Measurements from ENCODE around the gene SUDS3. TPM values are rescaled to one million over a fixed set of nuclear protein-coding genes. Genes with fewer than 3 reads are reported as not detected.

SUDS3 gene
- polyA plus RNA-seq, 2 donors = 13.0 to 13.8 TPM

DNA sequence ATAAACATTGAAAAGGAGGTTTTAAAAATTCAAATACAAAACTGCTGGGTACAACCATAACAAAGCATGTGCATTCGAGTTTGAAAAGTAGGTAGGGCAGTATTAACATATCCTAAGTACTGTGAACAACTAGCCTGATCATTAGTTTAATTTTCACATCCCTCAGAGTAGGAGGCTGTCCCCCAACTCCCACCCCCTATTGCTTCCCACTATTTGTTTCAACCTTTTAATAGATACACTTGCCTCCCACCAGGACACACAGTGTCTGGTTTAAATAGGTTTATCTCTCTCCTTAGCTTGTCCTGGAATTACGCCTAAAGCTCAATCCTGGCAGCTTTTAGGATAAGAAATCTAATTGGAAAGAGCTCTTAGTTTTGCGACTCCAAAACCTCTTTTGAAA is 5.8 kb upstream of the SUDS3 start:
- H3K27ac ChIP-seq (ENCODE audit: low read depth in 2 of 2, low read length in 1 of 2) = no peak overlapping the region
- no peaks in the 10 kb centered on the region for H3K9me3 ChIP-seq (ENCODE audit: control insufficient read depth in 2 of 2, insufficient read depth in 1 of 2, low read depth in 1 of 2, low read length in 1 of 2)
- no peaks in the 10 kb centered on the region for H3K27me3 ChIP-seq (ENCODE audit: control insufficient read depth in 1 of 2, insufficient read depth in 2 of 2, low read length in 2 of 2)
- no peaks in the 10 kb centered on the region for H3K4me1 ChIP-seq (ENCODE audit: control insufficient read depth in 2 of 2, insufficient read depth in 2 of 2, low read length in 1 of 2)
- H3K4me3 ChIP-seq (ENCODE audit: low read depth in 1 of 2, low read length in 2 of 2) = peak overlapping the region in 1 of 2 donors; percentile 81
- no peaks in the 10 kb centered on the region for H3K36me3 ChIP-seq (ENCODE audit: control insufficient read depth in 2 of 2, insufficient read depth in 2 of 2, low read length in 1 of 2)
- 33 to 34% methylated on average over 3 of the region's 3 CpGs for WGBS, 2 donors

GRCh38 chr12:118371321-118372282 is 4.8 kb upstream of the SUDS3 start:
- Histone ChIP-seq H3K27me3 (ENCODE audit: control insufficient read depth in 1 of 2, insufficient read depth in 2 of 2, low read length in 2 of 2) (no peaks in the 10 kb centered on the region), H3K4me3 (ENCODE audit: low read depth in 1 of 2, low read length in 2 of 2) (peak overlapping the region; percentile 81 to 92), H3K4me1 (ENCODE audit: control insufficient read depth in 2 of 2, insufficient read depth in 2 of 2, low read length in 1 of 2) (no peaks in the 10 kb centered on the region), H3K27ac (ENCODE audit: low read depth in 2 of 2, low read length in 1 of 2) (no peak overlapping the region), H3K9me3 (ENCODE audit: control insufficient read depth in 2 of 2, insufficient read depth in 1 of 2, low read depth in 1 of 2, low read length in 1 of 2) (no peaks in the 10 kb centered on the region), H3K36me3 (ENCODE audit: control insufficient read depth in 2 of 2, insufficient read depth in 2 of 2, low read length in 1 of 2) (no peaks in the 10 kb centered on the region)
- WGBS, 2 donors = 1% methylated on average over 60 of the region's 60 CpGs

- WGBS, 2 donors = 0% methylated on average over 75 of the region's 75 CpGs
- H3K4me1 ChIP-seq (ENCODE audit: control insufficient read depth in 2 of 2, insufficient read depth in 2 of 2, low read length in 1 of 2) = peaks cover 0 to 2% of the 10 kb centered on the region in 2 donors
These were observed 3.5 kb upstream of the SUDS3 start, which contains the start of gene TAOK3 for GRCh38 chr12:118372541-118373495. Gene TAOK3 (minus strand): TSS chr12:118372907. CDS start chr12:118255567, 117,340 bp downstream.

DNA sequence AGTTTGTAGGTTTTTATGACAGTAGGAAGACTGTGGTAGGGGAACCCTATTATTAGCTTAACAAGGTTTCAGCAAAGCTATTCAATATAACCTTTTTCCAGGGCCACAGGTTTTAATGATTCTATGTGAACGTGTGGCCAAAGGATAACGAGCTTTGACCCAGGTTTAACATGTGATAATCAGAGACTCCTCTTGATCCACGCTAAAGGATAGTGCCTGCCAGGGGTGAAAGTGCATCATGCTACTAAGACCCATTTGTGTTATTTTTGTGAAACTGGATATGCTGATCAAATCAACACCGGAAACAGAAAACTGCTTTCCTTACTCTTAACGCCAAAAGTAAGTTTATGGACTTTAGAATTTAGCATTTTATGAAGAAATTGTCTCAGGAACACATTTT is 2.7 kb upstream of the SUDS3 start:
- H3K27me3 ChIP-seq (ENCODE audit: control insufficient read depth in 1 of 2, insufficient read depth in 2 of 2, low read length in 2 of 2) = no peaks in the 10 kb centered on the region
- H3K4me1 ChIP-seq (ENCODE audit: control insufficient read depth in 2 of 2, insufficient read depth in 2 of 2, low read length in 1 of 2) = peaks cover 0 to 2% of the 10 kb centered on the region in 2 donors
- peak overlapping the region; percentile 58 to 81 for H3K4me3 ChIP-seq (ENCODE audit: low read depth in 1 of 2, low read length in 2 of 2)
- no peaks in the 10 kb centered on the region for H3K36me3 ChIP-seq (ENCODE audit: control insufficient read depth in 2 of 2, insufficient read depth in 2 of 2, low read length in 1 of 2)
- no peaks in the 10 kb centered on the region for H3K9me3 ChIP-seq (ENCODE audit: control insufficient read depth in 2 of 2, insufficient read depth in 1 of 2, low read depth in 1 of 2, low read length in 1 of 2)
- 58 to 59% methylated on average over 5 of the region's 5 CpGs for WGBS, 2 donors
- peak overlapping the region in 1 of 2 donors; percentile 95 for H3K27ac ChIP-seq (ENCODE audit: low read depth in 2 of 2, low read length in 1 of 2)

More at GRCh38 chr12:118372541-118373495, 3.5 kb upstream of the SUDS3 start, which contains the start of gene TAOK3:
- H3K36me3 ChIP-seq (ENCODE audit: control insufficient read depth in 2 of 2, insufficient read depth in 2 of 2, low read length in 1 of 2) = no peaks in the 10 kb centered on the region
- H3K27ac ChIP-seq (ENCODE audit: low read depth in 2 of 2, low read length in 1 of 2) = peak within 1 kb of the TSS; percentile 93 to 95
- H3K27me3 ChIP-seq (ENCODE audit: control insufficient read depth in 1 of 2, insufficient read depth in 2 of 2, low read length in 2 of 2) = no peaks in the 10 kb centered on the region
- no peaks in the 10 kb centered on the region for H3K9me3 ChIP-seq (ENCODE audit: control insufficient read depth in 2 of 2, insufficient read depth in 1 of 2, low read depth in 1 of 2, low read length in 1 of 2)
- H3K4me3 ChIP-seq (ENCODE audit: low read depth in 1 of 2, low read length in 2 of 2) = peak within 1 kb of the TSS; percentile 81 to 92

- Histone ChIP-seq H3K4me1 (ENCODE audit: control insufficient read depth in 2 of 2, insufficient read depth in 2 of 2, low read length in 1 of 2) (peaks cover 0 to 2% of the 10 kb centered on the region in 2 donors), H3K27me3 (ENCODE audit: control insufficient read depth in 1 of 2, insufficient read depth in 2 of 2, low read length in 2 of 2) (no peaks in the 10 kb centered on the region), H3K27ac (ENCODE audit: low read depth in 2 of 2, low read length in 1 of 2) (no peak overlapping the region), H3K9me3 (ENCODE audit: control insufficient read depth in 2 of 2, insufficient read depth in 1 of 2, low read depth in 1 of 2, low read length in 1 of 2) (no peaks in the 10 kb centered on the region), H3K36me3 (ENCODE audit: control insufficient read depth in 2 of 2, insufficient read depth in 2 of 2, low read length in 1 of 2) (peaks cover 0 to 3% of the 10 kb centered on the region in 2 donors), H3K4me3 (ENCODE audit: low read depth in 1 of 2, low read length in 2 of 2) (no peak overlapping the region)
- WGBS, 2 donors = 89 to 91% methylated on average over 14 of the region's 14 CpGs
These were observed 2.1 kb upstream of the SUDS3 start for GRCh38 chr12:118374126-118374725.

- Histone ChIP-seq H3K4me1 (ENCODE audit: control insufficient read depth in 2 of 2, insufficient read depth in 2 of 2, low read length in 1 of 2) (peaks cover 0 to 2% of the 10 kb centered on the region in 2 donors), H3K36me3 (ENCODE audit: control insufficient read depth in 2 of 2, insufficient read depth in 2 of 2, low read length in 1 of 2) (peaks cover 0 to 6% of the 10 kb centered on the region in 2 donors)
These were observed 1.4 kb upstream of the SUDS3 start for GRCh38 chr12:118374909-118375308.

GRCh38 chr12:118375348-118375747 is 1.0 kb upstream of the SUDS3 start:
- Histone ChIP-seq H3K4me1 (ENCODE audit: control insufficient read depth in 2 of 2, insufficient read depth in 2 of 2, low read length in 1 of 2) (peaks cover 0 to 2% of the 10 kb centered on the region in 2 donors), H3K27ac (ENCODE audit: low read depth in 2 of 2, low read length in 1 of 2) (peak overlapping the region in 1 of 2 donors; percentile 87), H3K36me3 (ENCODE audit: control insufficient read depth in 2 of 2, insufficient read depth in 2 of 2, low read length in 1 of 2) (peaks cover 0 to 6% of the 10 kb centered on the region in 2 donors), H3K4me3 (ENCODE audit: low read depth in 1 of 2, low read length in 2 of 2) (no peak overlapping the region), H3K27me3 (ENCODE audit: control insufficient read depth in 1 of 2, insufficient read depth in 2 of 2, low read length in 2 of 2) (no peaks in the 10 kb centered on the region), H3K9me3 (ENCODE audit: control insufficient read depth in 2 of 2, insufficient read depth in 1 of 2, low read depth in 1 of 2, low read length in 1 of 2) (no peaks in the 10 kb centered on the region)
- WGBS, 2 donors = 68% methylated on average over 10 of the region's 10 CpGs

More at GRCh38 chr12:118374909-118375308, 1.4 kb upstream of the SUDS3 start:
- no peak overlapping the region for H3K27ac ChIP-seq (ENCODE audit: low read depth in 2 of 2, low read length in 1 of 2)
- no peaks in the 10 kb centered on the region for H3K27me3 ChIP-seq (ENCODE audit: control insufficient read depth in 1 of 2, insufficient read depth in 2 of 2, low read length in 2 of 2)
- H3K4me3 ChIP-seq (ENCODE audit: low read depth in 1 of 2, low read length in 2 of 2) = no peak overlapping the region
- WGBS, 2 donors = 59 to 66% methylated on average over 5 of the region's 5 CpGs
- no peaks in the 10 kb centered on the region for H3K9me3 ChIP-seq (ENCODE audit: control insufficient read depth in 2 of 2, insufficient read depth in 1 of 2, low read depth in 1 of 2, low read length in 1 of 2)

DNA sequence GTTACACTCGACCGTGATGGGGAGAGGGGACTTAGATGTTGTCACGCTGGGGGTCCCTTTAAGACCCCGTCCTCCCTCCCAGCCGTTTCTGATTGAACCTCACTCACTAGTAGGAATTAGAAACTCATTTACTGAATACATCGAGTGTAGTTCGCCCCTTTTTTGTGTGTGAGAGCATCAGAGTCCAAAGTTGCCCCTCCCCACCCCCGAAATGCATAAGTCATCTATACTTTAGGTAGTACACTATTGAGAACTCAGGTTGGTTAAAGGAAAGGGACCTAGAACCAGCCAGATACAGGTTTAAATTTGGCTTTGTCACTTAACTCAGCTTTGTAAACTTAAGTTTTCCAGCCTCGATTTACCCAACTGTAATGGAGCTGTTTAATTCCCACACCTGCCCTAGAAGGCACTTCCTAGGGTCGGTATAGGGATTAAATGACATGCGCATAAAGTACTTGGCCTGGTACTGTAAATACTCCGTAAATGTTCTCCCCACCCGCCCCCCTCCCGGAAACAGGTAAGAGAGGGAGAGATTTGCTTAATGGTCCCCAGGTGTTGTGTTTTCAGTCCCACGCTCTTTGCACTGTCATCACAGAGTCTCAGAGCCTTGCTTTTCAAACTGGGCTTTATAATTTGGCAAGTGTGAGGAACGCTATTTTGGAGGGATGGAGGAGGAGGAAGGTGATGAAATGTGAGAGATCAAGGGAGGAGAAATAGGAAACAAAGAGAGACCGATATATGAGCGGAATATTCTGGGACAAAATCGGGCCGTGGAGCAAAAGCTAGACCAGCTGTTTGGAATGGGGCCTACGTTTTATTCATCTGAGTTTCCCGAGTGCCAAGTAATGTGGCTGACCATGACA is 897 bp downstream of the SUDS3 start:
- Histone ChIP-seq H3K27ac (ENCODE audit: low read depth in 2 of 2, low read length in 1 of 2) (peak overlapping the region; percentile 87 to 93), H3K4me1 (ENCODE audit: control insufficient read depth in 2 of 2, insufficient read depth in 2 of 2, low read length in 1 of 2) (peaks cover 0 to 2% of the 10 kb centered on the region in 2 donors), H3K4me3 (ENCODE audit: low read depth in 1 of 2, low read length in 2 of 2) (peak overlapping the region; percentile 91 to 98), H3K27me3 (ENCODE audit: control insufficient read depth in 1 of 2, insufficient read depth in 2 of 2, low read length in 2 of 2) (no peaks in the 10 kb centered on the region), H3K36me3 (ENCODE audit: control insufficient read depth in 2 of 2, insufficient read depth in 2 of 2, low read length in 1 of 2) (peaks cover 0 to 9% of the 10 kb centered on the region in 2 donors), H3K9me3 (ENCODE audit: control insufficient read depth in 2 of 2, insufficient read depth in 1 of 2, low read depth in 1 of 2, low read length in 1 of 2) (no peaks in the 10 kb centered on the region)
- WGBS, 2 donors = 2 to 3% methylated on average over 22 of the region's 22 CpGs

Measured in esophagus (tissue), 2 donors.